IMR-90 (cell line): ENCODE measurements around the gene TMTC1. TPM values are rescaled to one million over a fixed set of nuclear protein-coding genes. Genes with fewer than 3 reads are reported as not detected.

Experiments
- ATAC-seq: fragments of 200-7000 bp; cut with Tn5 transposase; 2 replicates; pipeline ENCODE4 v1.9.1; 2020; ENCODE audit warnings: low read depth, mild to moderate bottlenecking, moderate library complexity
- BruUV-seq: library from RNA; stranded (reverse); fragments of 400-500 nt; replicated peaks from 2 replicates; lab custom pipeline; 2021; lab: Mats Ljungman, UMichigan
- CTCF ChIA-PET: fragments of 300-600 bp; formaldehyde crosslinking; extraction: SDS; loops from one replicate; lab custom pipeline; 2021; ENCODE audit warnings: antibody characterized with exemption; lab: Yijun Ruan, JAX
- POLR2A ChIA-PET: fragments of 300-600 bp; sonication (Branson Sonifier 250); formaldehyde crosslinking; loops from one replicate; lab custom pipeline; 2022; ENCODE audit warnings: antibody characterized with exemption; ENCODE audit not compliant: unreplicated experiment; lab: Charles Lee
- DNase-seq: peaks from one replicate; pipeline ENCODE4 v3.0.0; 2013
- H2AFZ ChIP-seq: replicated peaks from 2 replicates; pipeline ENCODE3; 2013; ENCODE audit warnings: low read length, mild to moderate bottlenecking; ENCODE audit not compliant: poor library complexity
- H2AK5ac ChIP-seq: 2 replicates; pipeline ENCODE4 v1.6.1; 2013; ENCODE audit warnings: low read depth, low read length, inconsistent platforms
- H2AK9ac ChIP-seq: replicated peaks from 2 replicates; pipeline ENCODE3; 2013; ENCODE audit warnings: mild to moderate bottlenecking, low read depth, low read length, moderate library complexity; ENCODE audit not compliant: poor library complexity
- H2BK120ac ChIP-seq: 2 replicates; pipeline ENCODE4 v1.6.1; 2013; ENCODE audit warnings: low read depth, low read length, inconsistent platforms
- H2BK15ac ChIP-seq: 3 replicates; pipeline ENCODE4 v1.6.1; 2013; ENCODE audit warnings: low read depth, low read length, inconsistent platforms
- H2BK20ac ChIP-seq: 2 replicates; pipeline ENCODE4 v1.6.1; 2013; ENCODE audit warnings: low read depth, mild to moderate bottlenecking, inconsistent platforms, low read length, moderate library complexity
- H2BK5ac ChIP-seq: 2 replicates; pipeline ENCODE4 v1.6.1; 2013; ENCODE audit warnings: mild to moderate bottlenecking, low read depth, low read length, inconsistent platforms; ENCODE audit not compliant: poor library complexity, severe bottlenecking
- H3K14ac ChIP-seq: replicated peaks from 2 replicates; pipeline ENCODE4 v1.6.1; 2013; ENCODE audit warnings: low read depth, low read length, inconsistent platforms
- H3K18ac ChIP-seq: 2 replicates; pipeline ENCODE4 v1.6.1; 2013; ENCODE audit warnings: low read depth, low read length, control low read depth
- H3K23ac ChIP-seq: 2 replicates; pipeline ENCODE4 v1.6.1; 2013; ENCODE audit warnings: low read depth, low read length, inconsistent platforms
- H3K27ac ChIP-seq: 2 replicates; pipeline ENCODE4 v1.5.1; 2013; ENCODE audit warnings: mild to moderate bottlenecking, control low read depth, low read length; ENCODE audit not compliant: insufficient read depth
- H3K27me3 ChIP-seq: 2 replicates; pipeline ENCODE4 v1.6.1; 2013; ENCODE audit warnings: low read length; ENCODE audit not compliant: control insufficient read depth, insufficient read depth
- H3K36me3 ChIP-seq: 2 replicates; pipeline ENCODE4 v1.6.1; 2013; ENCODE audit warnings: low read length, mixed read lengths; ENCODE audit not compliant: control insufficient read depth, insufficient read depth
- H3K4ac ChIP-seq: 2 replicates; pipeline ENCODE4 v1.6.1; 2013; ENCODE audit warnings: low read depth, low read length, inconsistent platforms
- H3K4me1 ChIP-seq: 2 replicates; pipeline ENCODE4 v1.6.1; 2013; ENCODE audit warnings: low read length, mixed read lengths; ENCODE audit not compliant: control insufficient read depth, insufficient read depth
- H3K4me2 ChIP-seq: 2 replicates; pipeline ENCODE4 v1.6.1; 2013; ENCODE audit warnings: low read depth, mild to moderate bottlenecking, control low read depth, low read length, moderate library complexity
- H3K4me3 ChIP-seq: 2 replicates; pipeline ENCODE4 v1.5.1; 2013; ENCODE audit warnings: low read depth, mild to moderate bottlenecking, control low read depth, low read length, moderate library complexity; ENCODE audit not compliant: insufficient read depth
- H3K56ac ChIP-seq: 2 replicates; pipeline ENCODE4 v1.6.1; 2013; ENCODE audit warnings: low read length, inconsistent platforms; ENCODE audit not compliant: insufficient read depth; ENCODE audit errors: extremely low read depth
- H3K79me1 ChIP-seq, 2 experiments: 2 replicates each; pipeline ENCODE4 v1.6.1; 2013; ENCODE audit warnings: low read length in 2 of 2, inconsistent platforms in 1 of 2, low read depth in 1 of 2
- H3K9ac ChIP-seq: 2 replicates; pipeline ENCODE4 v1.6.1; 2013; ENCODE audit warnings: low read depth, low read length, control low read depth
- H3K9me1 ChIP-seq: 2 replicates; pipeline ENCODE4 v1.6.1; 2013; ENCODE audit warnings: low read length, inconsistent platforms; ENCODE audit not compliant: insufficient read depth
- H3K9me3 ChIP-seq: 2 replicates; pipeline ENCODE4 v1.6.1; 2013; ENCODE audit warnings: low read length; ENCODE audit not compliant: control insufficient read depth, insufficient read depth
- H4K20me1 ChIP-seq: 2 replicates; pipeline ENCODE4 v1.6.1; 2013; ENCODE audit warnings: low read length, inconsistent platforms; ENCODE audit not compliant: insufficient read depth
- H4K5ac ChIP-seq: 2 replicates; pipeline ENCODE4 v1.6.1; 2013; ENCODE audit warnings: mild to moderate bottlenecking, low read depth, low read length, control low read depth
- H4K8ac ChIP-seq, 2 experiments: 2 replicates each; pipeline ENCODE4 v1.6.1; 2013; ENCODE audit warnings: low read depth in 2 of 2, low read length in 2 of 2, control low read depth in 1 of 2, inconsistent platforms in 1 of 2
- H4K91ac ChIP-seq: 2 replicates; pipeline ENCODE4 v1.6.1; 2013; ENCODE audit warnings: low read depth, low read length, inconsistent platforms; ENCODE audit not compliant: insufficient read depth
- BHLHE40 ChIP-seq: fragments of 150-350 bp; IDR thresholded peaks from 2 replicates; pipeline ENCODE4 v1.6.1; 2016; ENCODE audit warnings: mild to moderate bottlenecking, low read depth, low read length
- CEBPB ChIP-seq: IDR thresholded peaks from 2 replicates; pipeline ENCODE4 v1.6.1; 2012; ENCODE audit warnings: low read depth, low read length, improper control_type of control experiment
- CHD1 ChIP-seq: IDR thresholded peaks from 2 replicates; pipeline ENCODE4 v1.6.1; 2012; ENCODE audit warnings: low read depth, low read length, improper control_type of control experiment
- CTCF ChIP-seq: conservative IDR thresholded peaks from 2 replicates; pipeline ENCODE4 v1.5.1; 2012; ENCODE audit warnings: mild to moderate bottlenecking, low read depth, low read length, improper control_type of control experiment
- FOS ChIP-seq: fragments of 150-350 bp; IDR thresholded peaks from 2 replicates; pipeline ENCODE4 v1.6.1; 2016; ENCODE audit warnings: low read depth, low read length
- MAFK ChIP-seq: IDR thresholded peaks from 2 replicates; pipeline ENCODE4 v1.6.1; 2012; ENCODE audit warnings: low read depth, low read length, improper control_type of control experiment
- MAZ ChIP-seq: IDR thresholded peaks from 2 replicates; pipeline ENCODE4 v1.6.1; 2012; ENCODE audit warnings: low read depth, mild to moderate bottlenecking, low read length, improper control_type of control experiment, moderate library complexity, borderline replicate concordance
- MXI1 ChIP-seq: IDR thresholded peaks from 2 replicates; pipeline ENCODE4 v1.6.1; 2012; ENCODE audit warnings: low read depth, mild to moderate bottlenecking, low read length, moderate library complexity, borderline replicate concordance
- NFE2L2 ChIP-seq: fragments of 150-350 bp; IDR thresholded peaks from 2 replicates; pipeline ENCODE4 v1.6.1; 2016; ENCODE audit warnings: low read depth, mild to moderate bottlenecking, low read length
- POLR2A ChIP-seq: IDR thresholded peaks from 2 replicates; pipeline ENCODE4 v1.6.1; 2012; ENCODE audit warnings: mild to moderate bottlenecking, low read depth, low read length
- RAD21 ChIP-seq: IDR thresholded peaks from 2 replicates; pipeline ENCODE4 v1.6.1; 2012; ENCODE audit warnings: low read length, improper control_type of control experiment
- RCOR1 ChIP-seq: IDR thresholded peaks from 2 replicates; pipeline ENCODE4 v1.6.1; 2012; ENCODE audit warnings: mild to moderate bottlenecking, low read length, improper control_type of control experiment; ENCODE audit not compliant: insufficient replicate concordance
- RFX5 ChIP-seq: IDR thresholded peaks from 2 replicates; pipeline ENCODE4 v1.8.0; 2012; ENCODE audit warnings: low read depth, mild to moderate bottlenecking, low read length, moderate library complexity
- SMC3 ChIP-seq: fragments of 150-350 bp; IDR thresholded peaks from 2 replicates; pipeline ENCODE4 v1.6.1; 2016; ENCODE audit warnings: low read depth, mild to moderate bottlenecking, antibody characterized with exemption, low read length, moderate library complexity
- WGBS, 2 experiments: methylation state at CpG; one replicate each; pipeline versions ENCODE4 v1.1.5 to v1.1.7; 2013; ENCODE audit warnings: missing lambda C conversion rate in 2 of 2; ENCODE audit not compliant: insufficient read length in 1 of 2; ENCODE audit errors: extremely low coverage in 2 of 2; 5-methylcytosine and 5-hydroxymethylcytosine counted together
- dilution Hi-C: fragments of 300-500 bp; cut with HindIII; formaldehyde crosslinking; loops from one replicate; pipeline ENCODE4 v1.14.3; 2018; ENCODE audit warnings: low sequenced_read_pairs; ENCODE audit not compliant: unreplicated experiment
- in situ Hi-C: fragments of 300-500 bp; cut with MboI; formaldehyde crosslinking; loops from 3 replicates; pipeline ENCODE4 v1.14.3; 2019; ENCODE audit warnings: low sequenced_read_pairs, inconsistent platforms, mixed read lengths
- intact Hi-C: fragments of 100-400 bp; cut with micrococcal nuclease; formaldehyde crosslinking; loops from 2 replicates; pipeline ENCODE4 v1.10.0; 2022
- polyA plus RNA-seq, 3 experiments: library from polyadenylated mRNA; depleted of rRNA; stranded (reverse); fragments of >200 nt; gene quantifications; 2 replicates each; pipeline ENCODE4 v1.2.3, GENCODE V29; 2012; ENCODE audit warnings: low replicate concordance in 1 of 3
- total RNA-seq: library from RNA; depleted of rRNA; stranded (reverse); fragments of >200 nt; gene quantifications from 2 replicates; pipeline ENCODE4 v1.2.3, GENCODE V29; 2012

Gene TMTC1
- total and polyA plus RNA-seq, 2 of the 4 experiments (the other 2 are of a cell fraction), result 12.5 to 36.4 TPM

GRCh38 chr12:29732593-29732992 lies 51.1 kb downstream of the TMTC1 start:
- no peak overlapping the region for H3K56ac ChIP-seq
- H3K27ac ChIP-seq, result no peak overlapping the region
- no peak overlapping the region for H4K8ac ChIP-seq
- H3K18ac ChIP-seq, result peak overlapping the region; percentile 31; the same call in 1 of the 2 replicates
- in situ Hi-C loops, result no loop called here
- no TSS peak for BruUV-seq
- H3K23ac ChIP-seq, result no peak overlapping the region
- dilution Hi-C loops, result no loop called here
- intact Hi-C loops, result no loop called here
- ChIA-PET POLR2A (no interaction called here), CTCF (no interaction called here)
- DNase-seq, result no peak
- H3K27me3 ChIP-seq, result no peaks in the 10 kb centered on the region
- H3K9me1 ChIP-seq, result peaks cover 11% of the 10 kb centered on the region; the same call in 1 of the 2 replicates
- H2AFZ ChIP-seq, result no peak overlapping the region
- peaks cover 3% of the 10 kb centered on the region for H3K4me1 ChIP-seq
- H2AK9ac ChIP-seq, result no peak overlapping the region
- H2BK20ac ChIP-seq, result peak overlapping the region; percentile 69
- no peak overlapping the region for H3K4me3 ChIP-seq
- 0 out of 3 replicates have a peak overlapping the region, but pooled peaks have one; percentile 9 for H2BK15ac ChIP-seq
- H3K14ac ChIP-seq, result no peak overlapping the region
- TF ChIP-seq FOS (no peak), NFE2L2 (no peak), CEBPB (no peak), BHLHE40 (no peak), RCOR1 (no peak), CHD1 (no peak), CTCF (no peak), SMC3 (no peak), RFX5 (no peak), RAD21 (no peak), MAZ (no peak), POLR2A (no peak), MAFK (no peak), MXI1 (no peak)
- no CpG with 5 or more reads among the region's 3 CpGs for WGBS, 2 experiments
- ATAC-seq, result no peak
- peak overlapping the region; percentile 35; the same call in 1 of the 2 replicates for H2BK120ac ChIP-seq
- H2BK5ac ChIP-seq, result no peak overlapping the region
- peaks cover 4 to 37% of the 10 kb centered on the region in 2 experiments; a peak in 2 of 4 replicates for H3K79me1 ChIP-seq
- H4K91ac ChIP-seq, result no peak overlapping the region
- no peak overlapping the region for H3K9ac ChIP-seq
- H4K20me1 ChIP-seq, result no peaks in the 10 kb centered on the region
- H2AK5ac ChIP-seq, result no peak overlapping the region
- H3K4me2 ChIP-seq, result no peak overlapping the region
- H3K9me3 ChIP-seq, result no peaks in the 10 kb centered on the region
- no peak overlapping the region for H4K5ac ChIP-seq
- H3K4ac ChIP-seq, result 0 out of 2 replicates have a peak overlapping the region, but pooled peaks have one; percentile 20
- peaks cover 17% of the 10 kb centered on the region for H3K36me3 ChIP-seq
